Astrocyte of the cerebellum (primary cell): Measurements from ENCODE around the gene DLG2.

Source experiments
- DNase-seq: peaks from one replicate; pipeline ENCODE4 v3.0.0-alpha.2; 2011; ENCODE audit warnings: low read depth
- H3K4me3 ChIP-seq: 2 replicates; pipeline ENCODE4 v1.5.1; 2011; ENCODE audit warnings: mild to moderate bottlenecking, low read depth, low read length, moderate library complexity
- CTCF ChIP-seq: IDR thresholded peaks from 2 replicates; pipeline ENCODE4 v1.5.1; 2012; ENCODE audit warnings: low read length, low read depth, moderate library complexity, mild to moderate bottlenecking; ENCODE audit errors: missing control alignments
- in situ Hi-C: cut with HindIII; loops from 2 replicates; pipeline ENCODE4 v1.10.0; 2017; ENCODE audit warnings: low sequenced_read_pairs

DLG2 gene

GRCh38 chr11:83464160-83464944 lies 2162.8 kb downstream of the DLG2 start:
- no peak for DNase-seq
- H3K4me3 ChIP-seq, result no peak overlapping the region
- in situ Hi-C loops, result no loop called here
- TF ChIP-seq CTCF, result no peak

- DNase-seq, result no peak
- TF ChIP-seq CTCF, result no peak
- in situ Hi-C loops, result no loop called here
- H3K4me3 ChIP-seq, result no peak overlapping the region
Measured at GRCh38 chr11:83459798-83460197, 2167.3 kb downstream of the DLG2 start.

- no peak overlapping the region for H3K4me3 ChIP-seq
- DNase-seq, result no peak
- in situ Hi-C loops, result no loop called here
- no peak for TF ChIP-seq CTCF
Measured at GRCh38 chr11:83456566-83456965, 2170.6 kb downstream of the DLG2 start.

DNA sequence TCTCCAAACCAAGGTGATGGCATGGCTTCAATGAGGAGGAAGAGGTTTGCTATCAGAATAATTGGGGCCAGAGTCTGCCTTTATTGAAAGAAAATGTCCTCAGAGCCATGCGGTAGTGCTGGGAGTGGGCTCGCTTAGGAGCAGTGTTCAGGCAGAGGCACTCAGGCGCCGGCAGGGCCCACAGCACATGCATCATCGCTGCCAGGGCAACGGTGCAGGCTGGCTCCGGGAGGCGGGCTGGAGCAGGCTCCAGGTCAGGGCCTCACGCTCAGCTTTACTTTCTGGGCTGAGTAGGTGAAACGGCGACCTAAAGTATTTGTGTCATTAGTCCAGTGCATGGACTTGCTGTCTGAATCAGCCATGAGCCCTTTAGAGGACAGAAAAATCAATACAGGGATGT lies 2171.1 kb downstream of the DLG2 start:
- DNase-seq, result no peak
- H3K4me3 ChIP-seq, result no peak overlapping the region
- no peak for TF ChIP-seq CTCF
- in situ Hi-C loops, result no loop called here

DNA sequence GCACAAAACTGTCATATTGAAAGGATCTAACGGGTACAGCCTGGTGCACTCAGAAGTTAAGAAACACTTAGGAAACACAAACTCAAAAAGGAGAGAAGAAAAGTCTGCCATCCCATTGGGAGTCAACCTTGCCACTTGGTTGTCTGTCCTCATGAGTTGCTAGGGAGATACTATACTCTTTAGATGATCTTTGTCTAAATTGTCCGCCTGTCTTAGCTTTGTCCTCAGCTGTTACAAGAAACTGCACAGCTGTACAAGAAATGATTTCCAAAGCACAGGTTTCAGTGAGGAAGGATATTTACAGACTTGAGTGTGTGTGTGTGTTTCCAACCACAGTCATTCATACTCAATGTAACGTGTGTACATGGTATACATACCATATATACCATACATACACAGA lies 2171.8 kb downstream of the DLG2 start:
- in situ Hi-C loops, result no loop called here
- TF ChIP-seq CTCF, result no peak
- no peak overlapping the region for H3K4me3 ChIP-seq
- DNase-seq, result no peak

DNA sequence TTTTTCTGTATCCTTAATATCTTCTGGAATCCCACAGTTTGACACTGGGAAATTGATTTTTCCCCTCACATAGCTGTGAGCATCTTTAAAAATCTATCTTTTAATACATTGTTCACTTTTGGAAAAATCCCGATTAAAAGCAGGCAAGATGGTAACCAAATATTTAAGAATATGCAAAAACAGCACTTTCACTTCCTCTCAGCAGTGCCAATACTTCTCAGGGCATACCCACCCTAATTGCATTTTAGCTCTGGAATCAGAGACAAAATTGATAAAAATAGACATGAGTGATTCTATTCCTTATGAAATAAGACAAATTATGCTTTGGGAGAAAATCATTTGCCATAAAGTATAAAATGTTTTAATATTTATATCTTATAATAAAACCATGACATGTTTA lies 2172.5 kb downstream of the DLG2 start:
- no peak for TF ChIP-seq CTCF
- in situ Hi-C loops, result no loop called here
- H3K4me3 ChIP-seq, result no peak overlapping the region

More for the DNA sequence above, 2172.5 kb downstream of the DLG2 start:
- no peak for DNase-seq
